Left cardiac atrium (tissue), 4 donors: ENCODE data around the gene ADAD2. TPM values are rescaled to one million over a fixed set of nuclear protein-coding genes. Genes with fewer than 3 reads are reported as not detected.

Experiments
- ATAC-seq, 2 donors: fragments of 200-7000 bp; cut with Tn5 transposase; one replicate each; pipeline ENCODE4 v1.9.1; 2020; ENCODE audit warnings: mild to moderate bottlenecking in 2 of 2, moderate library complexity in 2 of 2
- DNase-seq: peaks from one replicate; pipeline ENCODE4 v3.0.0-alpha.2; 2020
- intact Hi-C, 2 donors: fragments of 100-400 bp; cut with DNase I; formaldehyde crosslinking; loops; one replicate each; pipeline versions ENCODE4 v1.14.1 to v1.15.1; 2022 to 2023
- total RNA-seq, 2 donors: library from RNA; stranded (reverse); fragmentation: NEBNext Ultra II Directional; extraction: Animal tissue kit (Norgen Biotek cat#: 25700); gene quantifications; one replicate each; pipeline ENCODE4 v1.2.1, GENCODE V29; 2021
- donor health status: DM: no; HTN: yes; CAD: no.
- donor health status: DM: no; HTN: yes; CAD: no; lungs with severe emphysema.
- donor health status: DM: yes; HTN: yes; CAD: no.
- donor health status: Dilated cardiomyopathy.

The ADAD2 gene
- total RNA-seq, 2 donors from 2014 or later = 0.59 TPM; not detected in 1

DNA sequence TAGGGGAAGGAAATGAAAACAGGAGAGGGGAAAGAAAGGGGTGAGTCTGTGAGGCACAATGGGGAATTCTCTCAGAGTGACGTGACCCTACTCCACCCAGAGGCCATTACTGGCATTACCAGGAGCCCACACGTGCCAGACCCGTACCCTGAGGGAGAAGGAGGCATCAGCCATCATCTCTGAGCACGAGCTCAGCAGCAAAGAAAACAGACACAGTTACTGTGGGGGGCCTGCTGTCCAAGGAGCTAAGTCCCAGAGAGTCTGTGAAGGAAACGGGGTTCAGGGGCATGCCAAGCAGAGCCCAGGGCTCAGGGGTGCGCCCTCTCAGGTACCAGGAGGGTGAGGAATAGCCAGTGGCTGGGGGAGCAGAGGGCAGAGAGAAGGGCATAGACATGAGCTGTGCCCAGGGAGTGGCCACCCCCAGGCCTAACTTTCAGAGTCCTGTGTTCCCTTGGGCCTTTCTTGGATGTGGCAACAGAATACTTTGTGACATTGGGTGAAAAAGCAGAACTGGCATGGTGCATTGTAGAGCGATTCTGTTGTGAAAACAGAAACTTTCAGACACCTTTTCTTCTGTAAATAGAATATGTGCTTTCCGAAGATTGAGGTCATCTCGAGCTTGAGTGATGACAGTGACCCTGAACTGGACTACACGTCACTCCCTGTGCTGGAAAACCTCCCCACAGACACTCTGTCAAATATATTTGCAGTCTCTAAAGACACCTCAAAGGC lies 15.4 kb upstream of the ADAD2 start:
- intact Hi-C loops = loop anchor here in 1 of 2 donors (5.0 kb wide), 2 partner anchors 88 to 203 kb away; no protein-coding TSS in a partner anchor
- peak; percentile 75 to 76 for ATAC-seq

DNA sequence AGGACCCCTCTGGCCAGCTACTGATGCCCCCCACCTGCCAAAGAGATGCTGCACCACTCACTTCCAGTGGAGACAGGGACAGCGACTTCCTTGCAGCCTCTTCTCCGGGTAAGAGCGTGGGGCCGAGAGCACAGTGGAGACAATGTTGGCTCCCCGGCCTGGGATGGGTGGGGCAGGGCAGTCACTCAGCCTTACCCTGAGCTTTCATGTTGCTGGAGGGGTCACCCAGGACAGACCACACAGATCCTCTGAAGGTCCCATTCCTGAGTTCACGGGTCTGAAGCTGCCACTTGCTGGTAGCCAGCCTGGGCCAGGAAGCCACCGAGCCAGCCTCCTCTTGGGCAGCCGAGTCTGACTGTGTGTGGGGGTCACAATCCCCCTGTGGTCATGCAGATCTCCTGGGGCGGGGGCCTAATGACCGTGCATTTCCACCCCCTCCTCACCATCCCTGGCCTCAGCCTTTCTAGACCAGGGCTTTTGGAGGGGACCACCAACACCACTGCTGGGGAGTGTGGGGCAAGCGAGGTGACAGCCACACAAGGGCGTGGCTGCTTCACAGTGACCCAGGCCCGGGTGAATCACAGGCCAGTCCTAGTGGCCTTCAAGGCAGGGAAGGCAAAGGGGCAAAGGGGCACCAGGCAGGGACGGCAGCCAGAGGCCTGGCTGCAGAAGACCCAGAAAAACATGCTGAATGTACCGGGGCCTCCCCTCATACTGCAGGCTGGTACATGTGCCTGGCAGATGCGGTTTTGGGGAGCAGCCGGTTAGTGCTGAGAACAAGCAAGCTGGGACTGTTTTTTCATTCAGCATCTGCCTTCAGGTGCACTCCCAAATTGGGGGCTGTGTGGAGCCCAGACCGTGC lies 14.5 kb upstream of the ADAD2 start:
- intact Hi-C loops = loop anchor here in 1 of 2 donors (5.0 kb wide), 2 partner anchors 89 to 204 kb away; no protein-coding TSS in a partner anchor
- ATAC-seq (peak in 1 of 2 donors; percentile 16), DNase-seq (no peak)

More for the DNA sequence above, 15.4 kb upstream of the ADAD2 start:
- DNase-seq = peak; percentile 69

DNA sequence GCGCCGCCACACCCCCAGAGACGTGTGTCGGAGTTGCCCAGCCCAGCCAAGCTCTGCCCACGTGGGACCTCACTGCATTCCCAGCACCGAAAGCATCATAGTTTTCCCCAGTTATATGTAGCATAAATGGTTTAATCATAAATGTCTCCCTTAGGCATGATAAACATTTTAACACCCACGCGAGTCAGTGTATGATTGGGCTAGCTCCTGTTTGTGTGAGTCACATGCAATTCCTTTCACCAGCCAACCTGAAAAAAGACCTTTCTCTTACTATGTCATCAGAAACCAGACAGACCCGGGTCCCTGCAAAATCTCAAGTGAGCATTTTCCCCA lies 13.2 kb upstream of the ADAD2 start:
- intact Hi-C loops = loop anchor here in 1 of 2 donors (5.0 kb wide), 2 partner anchors 90 to 205 kb away; no protein-coding TSS in a partner anchor
- ATAC-seq = peak in 1 of 2 donors; percentile 22
- DNase-seq = no peak

DNA sequence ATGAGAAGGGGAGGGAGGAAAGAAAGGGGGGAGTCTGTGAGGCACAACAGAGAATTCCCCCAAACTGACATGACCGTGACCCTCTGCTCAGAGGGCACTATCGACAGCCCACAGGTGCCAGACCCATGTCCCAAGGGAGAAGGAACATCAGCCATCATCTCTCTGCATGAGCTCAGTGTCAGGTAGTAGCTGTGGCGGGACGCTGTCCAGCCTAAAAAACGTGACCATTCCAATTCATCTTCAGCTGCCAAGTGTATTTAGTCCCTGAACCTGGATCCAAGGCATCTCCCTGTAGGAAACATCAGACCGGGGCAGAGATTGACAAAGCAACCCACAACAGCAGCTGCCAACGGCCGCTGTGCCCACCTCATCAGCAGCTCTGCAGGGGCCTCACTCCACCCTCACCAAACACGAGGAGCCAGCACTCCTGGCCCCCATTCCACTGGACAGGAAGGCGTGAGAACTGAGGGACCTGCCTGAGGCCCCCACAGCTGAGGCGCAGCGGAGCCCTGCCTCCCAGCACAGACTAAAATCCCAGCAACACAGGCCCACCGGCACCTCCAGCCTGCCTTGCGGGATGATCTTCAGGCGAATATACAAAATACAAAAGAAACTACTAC lies 12.7 kb upstream of the ADAD2 start:
- intact Hi-C loops = loop anchor here in 1 of 2 donors (5.0 kb wide), 2 partner anchors 91 to 206 kb away; no protein-coding TSS in a partner anchor
- ATAC-seq (no peak), DNase-seq (no peak)

DNA sequence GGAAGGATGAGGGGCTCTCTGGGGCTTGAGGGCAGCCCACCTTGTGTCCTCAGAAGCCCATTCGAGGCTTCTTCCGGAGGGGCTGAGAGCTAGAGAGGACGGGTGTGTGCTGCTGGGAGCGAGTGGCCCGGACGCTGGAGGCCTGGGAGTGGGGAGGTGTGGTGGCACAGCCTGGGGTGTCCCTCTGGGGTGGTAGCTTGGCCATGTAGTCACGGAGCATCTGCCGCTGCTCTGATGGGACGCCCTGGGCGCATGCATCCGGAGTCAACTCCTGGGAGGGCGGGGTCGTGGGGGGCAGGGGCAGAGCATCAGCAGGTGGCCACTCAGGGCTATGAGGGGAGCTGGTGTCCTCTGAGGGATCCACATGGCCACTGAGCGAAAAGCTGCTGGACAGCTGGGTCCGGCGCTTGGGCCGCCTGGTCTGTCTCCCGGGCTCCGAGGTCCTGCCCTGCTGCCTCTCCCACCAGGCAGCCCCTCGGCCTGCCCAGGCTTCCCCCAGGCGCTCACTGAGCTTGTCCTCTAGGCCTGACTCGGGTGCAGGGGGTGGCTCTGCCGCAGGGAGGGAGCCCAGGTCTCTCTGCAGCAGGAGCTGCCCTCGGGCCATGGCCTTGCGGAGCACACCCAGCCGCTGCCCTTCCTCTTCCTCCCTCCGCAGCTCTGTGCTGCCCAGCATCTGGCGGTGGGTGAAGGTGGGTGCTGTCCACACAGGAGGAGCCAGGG lies 11.9 kb upstream of the ADAD2 start:
- intact Hi-C loops = loop anchor here in 1 of 2 donors (5.0 kb wide), 2 partner anchors 92 to 207 kb away; no protein-coding TSS in a partner anchor
- ATAC-seq (no peak), DNase-seq (no peak)

DNA sequence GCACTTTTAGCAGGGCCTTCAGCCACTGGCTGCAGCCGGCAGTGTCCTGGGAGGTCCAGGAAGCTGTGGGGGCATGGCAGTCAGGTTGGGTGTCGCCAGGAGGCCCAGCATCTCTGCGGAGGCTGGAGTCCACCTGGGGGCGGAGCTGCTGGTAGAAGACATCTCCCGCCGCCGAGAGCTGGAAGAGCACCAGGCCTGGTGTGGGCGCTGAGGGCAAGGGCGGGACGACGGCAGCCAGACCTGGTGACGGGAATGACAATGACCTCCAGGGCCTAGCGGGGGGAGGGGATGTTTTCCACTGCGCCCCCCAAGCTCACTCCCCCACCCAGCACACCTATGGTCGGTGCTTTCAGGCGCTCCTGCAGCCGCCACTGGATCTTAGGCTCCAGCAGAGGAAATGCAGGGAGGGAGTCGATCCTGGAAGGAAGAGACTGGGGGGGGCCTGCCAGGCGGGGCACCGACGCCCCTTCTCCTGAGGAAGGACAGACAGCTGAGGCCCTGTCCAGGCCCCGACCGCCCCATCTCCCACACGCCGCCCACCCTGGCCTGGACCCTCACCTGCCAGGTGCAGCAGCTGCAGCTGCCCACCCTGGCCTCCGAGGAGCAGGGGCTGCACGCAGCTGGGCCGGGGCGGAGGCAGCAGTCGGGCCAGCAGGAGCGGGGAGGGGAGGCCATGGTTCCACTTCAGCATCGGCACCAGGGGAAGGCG lies 11.2 kb upstream of the ADAD2 start:
- DNase-seq (no peak), ATAC-seq (no peak)
- intact Hi-C loops = loop anchor here (5.0 to 10.0 kb wide), 4 partner anchors 92 to 305 kb away; no protein-coding TSS in a partner anchor

DNA sequence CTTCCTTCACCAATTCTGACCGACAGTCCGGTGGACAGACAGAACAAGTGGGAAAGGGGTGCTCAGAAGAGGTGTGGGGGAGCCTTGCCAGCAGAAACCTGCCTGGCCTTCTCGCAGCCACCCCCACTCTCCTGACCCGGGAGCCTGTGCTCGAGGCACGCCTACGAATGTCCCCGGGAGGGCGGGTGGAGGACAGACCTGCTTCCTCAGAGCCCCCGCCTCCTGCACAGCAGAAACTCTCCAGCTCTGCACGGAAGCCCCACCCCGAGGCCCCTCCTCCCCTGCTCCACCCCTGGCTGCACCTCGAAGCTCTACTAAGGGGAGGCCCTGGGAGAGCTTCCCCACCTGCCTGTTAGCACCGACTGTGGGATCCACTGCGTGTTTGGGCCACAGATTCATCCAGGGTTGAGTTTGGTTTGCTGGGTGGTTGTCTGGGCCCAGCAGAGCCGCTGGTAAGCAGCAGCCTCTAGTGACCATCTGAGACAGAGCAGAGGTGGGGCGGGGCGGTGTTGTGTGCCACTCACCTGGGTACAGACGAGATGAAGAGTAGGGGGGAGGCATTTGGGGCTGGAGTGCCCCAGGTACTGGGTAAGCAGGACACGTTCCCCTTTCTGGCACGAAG lies 10.3 kb upstream of the ADAD2 start:
- DNase-seq (no peak), ATAC-seq (no peak)

DNA sequence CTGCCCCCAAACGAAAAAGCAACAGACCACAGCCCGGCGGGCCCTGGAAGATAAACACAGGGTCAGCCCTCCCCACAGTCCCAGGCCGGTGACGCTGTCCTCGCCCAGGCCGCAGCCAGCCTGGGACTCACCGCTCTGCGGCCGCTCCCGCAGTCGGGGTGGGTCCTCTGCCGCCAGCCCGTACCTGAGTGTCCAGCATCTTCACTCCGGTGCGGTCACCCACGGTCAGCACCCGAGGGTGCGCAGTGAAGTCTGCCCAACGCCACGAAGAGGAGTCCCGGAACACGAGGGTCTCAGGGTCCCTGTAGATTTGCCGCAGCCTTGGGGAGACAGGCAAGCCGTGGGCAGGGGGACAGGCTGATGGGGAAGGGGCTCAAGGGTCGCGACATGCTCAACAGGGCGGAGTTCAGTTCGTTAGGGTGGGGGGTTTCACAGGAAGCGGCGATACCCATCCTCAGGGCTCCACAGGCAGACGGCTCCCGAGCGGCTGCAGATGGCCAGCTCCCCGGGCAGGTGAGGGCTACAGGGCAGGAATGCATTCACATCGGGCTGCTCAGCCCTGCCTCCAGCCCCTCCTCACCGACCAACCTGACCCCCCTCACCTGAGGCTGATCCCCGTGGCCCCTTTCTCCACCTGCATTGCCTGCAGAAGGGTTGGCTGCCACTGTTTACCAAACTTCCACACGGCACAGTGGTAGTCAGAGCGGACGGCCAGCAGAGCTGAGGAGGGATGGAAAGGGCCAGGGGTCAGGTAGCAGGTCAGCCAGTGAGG lies 9.6 kb upstream of the ADAD2 start:
- no peak for ATAC-seq
- no peak for DNase-seq
- intact Hi-C loops = loop anchor here (10.0 kb wide), 2 partner anchors 207 to 303 kb away; no protein-coding TSS in a partner anchor

More for the DNA sequence above, 10.3 kb upstream of the ADAD2 start:
- intact Hi-C loops = loop anchor here (10.0 kb wide), 2 partner anchors 206 to 304 kb away; no protein-coding TSS in a partner anchor

DNA sequence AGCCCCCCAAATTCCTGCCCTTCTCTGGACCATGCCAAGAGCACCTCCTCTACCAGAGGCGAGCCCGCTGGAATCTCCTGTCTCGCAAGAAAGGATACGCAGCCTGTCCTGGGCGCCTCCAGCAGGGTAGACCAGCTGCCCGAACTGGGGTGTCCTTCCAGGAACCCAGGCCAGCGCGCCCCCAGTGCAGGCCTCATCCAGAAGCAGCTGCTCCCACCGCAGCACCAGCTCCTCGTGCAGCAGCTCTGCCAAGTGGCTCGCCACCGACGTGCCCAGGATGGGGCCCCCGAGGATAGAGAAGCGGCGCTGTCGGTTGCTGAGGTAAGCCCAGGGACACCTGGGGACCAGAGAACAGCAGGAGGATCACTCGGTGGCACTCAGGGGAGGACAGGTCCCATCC lies 8.9 kb upstream of the ADAD2 start:
- ATAC-seq (no peak), DNase-seq (no peak)
- intact Hi-C loops = loop anchor here (10.0 kb wide), 2 partner anchors 207 to 303 kb away; no protein-coding TSS in a partner anchor

DNA sequence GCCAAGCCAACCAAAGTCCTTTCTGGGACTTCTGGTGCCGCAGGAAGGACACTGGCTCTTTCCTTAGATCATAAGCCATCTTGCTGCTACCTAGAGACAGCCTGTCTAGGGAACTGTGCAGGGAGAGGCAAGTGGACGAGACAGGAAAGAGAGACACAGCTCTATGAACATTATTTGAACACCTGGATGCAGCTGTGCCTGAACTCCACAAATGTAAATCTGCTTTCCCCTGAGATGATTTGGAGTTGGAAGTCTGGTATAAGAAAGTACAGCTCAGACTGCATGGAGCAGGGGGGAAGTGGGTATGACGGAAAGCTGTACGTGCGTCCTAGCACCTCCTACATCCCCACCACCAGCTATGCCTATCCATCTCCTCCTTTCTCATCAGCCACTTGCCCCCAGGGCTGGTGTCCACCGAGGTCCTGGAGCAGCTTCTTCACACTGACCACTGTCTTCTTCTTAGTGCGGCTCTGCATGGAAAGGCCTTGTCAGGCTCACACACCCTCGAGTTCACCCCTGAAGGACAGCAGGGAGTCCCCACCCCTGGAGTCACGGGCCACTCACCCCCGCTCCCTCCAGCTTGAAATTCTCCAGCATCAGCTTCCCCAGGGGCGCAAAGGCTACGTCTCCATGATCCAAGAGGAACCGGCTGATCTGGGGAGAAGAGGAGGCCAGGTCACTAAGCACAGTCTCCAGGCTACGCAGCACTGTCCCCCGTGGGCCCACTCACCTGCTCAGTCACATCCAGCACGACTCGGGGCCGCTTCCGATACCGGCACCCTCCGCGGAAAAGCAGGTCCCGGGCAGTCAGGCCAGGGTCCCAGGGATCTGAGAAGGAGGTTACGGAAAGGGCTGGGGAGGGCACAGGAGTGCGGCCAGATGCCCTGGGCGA lies 8.0 kb upstream of the ADAD2 start:
- no peak for ATAC-seq
- no peak for DNase-seq
- intact Hi-C loops = loop anchor here (10.0 kb wide), 2 partner anchors 208 to 302 kb away; no protein-coding TSS in a partner anchor

DNA sequence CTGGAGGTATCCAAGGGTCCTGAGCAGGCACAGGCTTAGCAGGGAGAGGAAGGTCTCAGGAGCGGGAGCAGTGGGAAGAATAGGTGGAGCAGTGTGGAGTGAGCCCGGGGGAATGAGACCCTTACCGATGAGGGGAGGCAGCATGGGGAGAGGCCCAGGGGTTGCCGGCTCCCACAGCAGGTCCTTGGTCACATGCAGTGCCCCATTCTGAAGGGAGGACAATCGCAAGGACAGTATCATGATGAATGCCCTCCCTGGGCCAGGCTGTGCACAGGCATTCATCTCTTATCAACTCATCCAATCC lies 7.4 kb upstream of the ADAD2 start:
- DNase-seq = no peak
- intact Hi-C loops = loop anchor here (10.0 kb wide), 2 partner anchors 209 to 301 kb away; no protein-coding TSS in a partner anchor
- ATAC-seq = no peak

DNA sequence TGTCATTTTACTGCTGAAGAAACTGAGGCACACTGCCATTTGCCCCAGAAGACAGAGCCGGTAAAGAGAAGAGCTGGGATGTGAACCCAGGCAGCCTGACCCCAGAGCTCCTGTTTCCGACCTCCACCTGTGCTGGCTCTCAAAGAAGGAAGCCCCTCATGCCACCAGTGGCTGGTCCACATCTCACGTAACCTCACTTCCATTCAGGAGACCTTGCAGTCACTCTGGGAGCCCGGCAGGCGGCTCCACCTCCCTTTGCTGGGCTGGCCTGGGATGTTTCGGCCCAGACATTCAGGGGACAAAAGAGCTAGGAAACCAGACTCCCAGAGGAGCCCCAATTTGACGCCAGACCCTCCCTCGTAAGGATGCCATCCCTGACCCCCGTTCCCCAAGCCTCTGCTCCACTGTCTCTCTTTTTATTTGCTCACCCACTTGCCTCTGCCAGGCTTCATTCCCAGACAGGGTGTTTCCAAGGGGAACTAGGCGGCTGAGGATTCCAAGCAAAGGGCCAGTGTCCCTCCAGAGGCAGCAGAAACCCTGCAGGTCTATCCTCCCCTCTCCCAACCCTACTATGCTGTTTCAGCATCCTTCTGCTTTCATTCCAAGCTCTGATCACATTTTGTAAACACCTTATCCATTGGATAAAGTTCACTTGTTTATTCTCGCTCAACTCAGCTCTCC lies 6.9 kb upstream of the ADAD2 start:
- DNase-seq (no peak), ATAC-seq (no peak)
- intact Hi-C loops = loop anchor here (10.0 kb wide), 2 partner anchors 209 to 301 kb away; no protein-coding TSS in a partner anchor

DNA sequence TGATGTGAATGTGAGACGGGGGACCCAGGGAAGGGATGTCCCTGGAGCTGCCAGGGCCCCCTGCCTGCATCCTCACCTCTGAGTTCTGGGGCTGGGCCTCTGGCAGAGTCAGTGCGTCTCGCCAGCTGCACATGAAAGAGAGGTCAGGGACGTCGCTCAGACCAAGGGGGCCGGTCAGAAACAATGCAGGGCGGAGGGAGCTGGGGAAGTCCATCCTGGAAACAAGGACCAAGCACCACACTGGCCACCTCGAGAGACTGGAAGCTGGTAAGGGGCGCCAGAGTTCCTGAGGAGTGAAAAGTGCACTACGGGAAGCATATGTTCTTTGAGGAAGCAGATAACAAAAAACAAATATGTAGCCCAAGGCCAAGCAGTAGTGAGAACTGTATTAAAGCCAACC lies 6.2 kb upstream of the ADAD2 start:
- DNase-seq (peak; percentile 46), ATAC-seq (no peak)
- intact Hi-C loops = loop anchor here (10.0 kb wide), 2 partner anchors 210 to 300 kb away; no protein-coding TSS in a partner anchor

DNA sequence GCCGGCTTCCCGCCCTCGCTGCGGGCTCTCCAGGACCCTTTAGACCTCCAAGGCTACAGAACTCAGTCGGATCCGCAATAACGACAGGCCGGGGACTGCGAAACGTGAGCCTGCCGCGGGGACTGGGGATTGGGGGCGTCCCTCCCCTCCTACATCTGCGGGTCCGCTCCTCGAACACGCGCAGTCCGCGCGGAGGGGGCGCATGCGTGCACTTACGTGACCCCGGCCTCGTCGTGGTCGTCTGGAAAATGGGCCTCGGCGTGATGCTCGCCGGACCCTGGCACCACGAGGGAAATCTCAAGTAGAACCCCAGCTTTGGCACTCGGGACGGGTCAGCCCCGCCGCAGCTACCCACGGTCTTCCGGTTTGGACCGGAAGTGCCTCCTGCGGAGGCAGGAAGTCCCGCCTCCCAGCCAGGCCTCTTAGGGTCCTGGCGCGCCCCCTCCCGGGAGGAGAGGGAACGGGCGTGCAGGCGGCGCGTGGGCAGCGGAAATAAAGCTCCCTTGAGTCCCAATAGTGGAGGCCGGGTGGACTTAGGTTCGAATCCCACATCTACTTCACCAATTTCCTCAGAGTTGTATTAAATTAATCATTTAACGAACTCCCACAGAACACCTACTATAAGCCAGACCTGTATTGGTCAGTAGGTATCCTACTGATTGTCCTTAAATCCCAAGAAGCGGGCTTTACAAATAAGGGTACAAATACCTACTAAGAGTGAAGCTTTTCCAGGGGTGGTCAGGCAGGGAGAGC lies 4.1 kb upstream of the ADAD2 start, which contains the start of gene TAF1C:
TAF1C (minus strand) TSS at position 373 of the 753 bp plus-strand sequence. CDS start 2,069 bp downstream, outside the sequence.
- ATAC-seq (peak; percentile 97 to 98), DNase-seq (peak; percentile 94)
- intact Hi-C loops = loop anchor here (10.0 kb wide), 2 partner anchors 212 to 298 kb away; no protein-coding TSS in a partner anchor
